Ascending aorta (tissue), 2 donors: ENCODE measurements around the gene RXRA. TPM values are rescaled to one million over a fixed set of nuclear protein-coding genes. Genes with fewer than 3 reads are reported as not detected.

Experiments used
- DNase-seq, 2 donors: peaks; one replicate each; pipeline ENCODE4 v3.0.0-alpha.2; 2019; ENCODE audit warnings: low spot score in 2 of 2
- H3K27ac ChIP-seq, 2 donors: fragments of 200-600 bp; sonication (generic); one replicate each; pipeline ENCODE4 v1.5.1; 2016 to 2017; ENCODE audit warnings: mild to moderate bottlenecking in 1 of 2
- H3K27me3 ChIP-seq: fragments of 200-600 bp; sonication (generic); one replicate; pipeline ENCODE4 v1.5.1; 2017
- H3K36me3 ChIP-seq, 2 donors: fragments of 200-600 bp; sonication (generic); one replicate each; pipeline ENCODE4 v1.5.1; 2016
- H3K4me1 ChIP-seq, 2 donors: fragments of 200-600 bp; sonication (generic); one replicate each; pipeline ENCODE4 v1.5.1; 2016 to 2017; ENCODE audit warnings: mild to moderate bottlenecking in 1 of 2
- H3K4me3 ChIP-seq, 2 donors: fragments of 200-600 bp; sonication (generic); one replicate each; pipeline ENCODE4 v1.5.1; 2016 to 2017; ENCODE audit warnings: mild to moderate bottlenecking in 1 of 2
- H3K9me3 ChIP-seq, 2 donors: fragments of 200-600 bp; sonication (generic); one replicate each; pipeline ENCODE4 v1.5.1; 2016
- CTCF ChIP-seq, 3 experiments: fragments of 200-600 bp in 2 of 3; fragments of 450-650 bp in 1 of 3; sonication (generic) in 2 of 3; IDR thresholded peaks; one replicate each; pipeline ENCODE4 v1.5.1; 2016 to 2019; ENCODE audit warnings: antibody characterized with exemption in 3 of 3, mild to moderate bottlenecking in 1 of 3, moderate library complexity in 1 of 3
- intact Hi-C: fragments of 100-400 bp; cut with DNase I; formaldehyde crosslinking; loops from one replicate; pipeline ENCODE4 v1.15.1; 2023
- total RNA-seq: library from RNA; depleted of rRNA; stranded (reverse); fragments of >200 nt; gene quantifications from one replicate; pipeline ENCODE4 v1.1.0, GENCODE V29; 2016

The RXRA gene
- total RNA-seq, 1 donor from 2014 or later, result 64.1 TPM

DNA sequence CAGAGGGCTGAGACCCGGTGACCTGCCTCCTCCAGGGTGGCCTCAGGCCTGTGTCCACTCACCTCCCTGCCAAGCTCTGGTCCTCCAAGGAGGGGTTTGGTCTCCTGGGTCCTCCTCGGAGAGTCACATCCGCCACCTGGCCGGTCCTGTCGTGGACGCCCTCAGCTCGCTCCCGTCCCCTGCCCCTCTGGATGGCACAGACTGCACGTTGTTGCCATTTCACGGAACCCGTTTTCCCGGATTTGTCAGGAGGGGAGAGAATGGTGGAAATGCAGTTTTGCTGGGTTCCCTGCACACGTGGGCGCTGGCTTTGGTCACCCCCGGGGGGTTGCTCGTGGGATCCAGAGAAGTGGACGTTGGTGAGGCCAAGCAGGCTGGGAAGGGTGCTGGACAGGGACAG is 62.7 kb downstream of the RXRA start:
- Histone ChIP-seq H3K4me3 (no peak overlapping the region), H3K9me3 (no peaks in the 10 kb centered on the region), H3K36me3 (no peaks in the 10 kb centered on the region), H3K4me1 (peaks cover 5 to 33% of the 10 kb centered on the region in 2 donors), H3K27ac (no peak overlapping the region), H3K27me3 (no peaks in the 10 kb centered on the region)
- TF ChIP-seq CTCF (IDR thresholded peaks at IDR 0.05), result no peak
- intact Hi-C loops, result no loop called here
- DNase-seq, result no peak

- peaks cover 5 to 38% of the 10 kb centered on the region in 2 donors for H3K4me1 ChIP-seq
Observed at GRCh38 chr9:134389642-134390041, 63.4 kb downstream of the RXRA start.

DNA sequence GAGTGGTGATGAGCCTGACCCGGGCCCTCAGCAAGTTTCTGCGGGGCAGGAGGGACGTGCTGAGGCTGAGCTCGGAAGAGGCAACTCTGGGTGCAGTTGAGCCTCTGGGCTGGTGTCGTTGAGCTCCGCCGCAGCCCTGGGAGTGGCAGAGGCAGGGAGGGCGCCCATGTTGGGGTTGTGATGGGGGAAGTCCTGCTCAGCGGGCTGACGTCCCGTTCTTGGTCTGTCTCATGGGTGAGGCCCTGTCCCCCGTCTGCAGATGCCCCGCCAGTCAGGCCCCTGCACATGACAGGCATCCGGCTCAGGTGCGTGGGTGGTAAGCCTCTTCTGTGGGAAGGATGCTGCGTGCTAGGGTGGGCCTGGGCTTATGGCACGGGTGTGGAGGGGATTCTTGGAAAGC is 64.3 kb downstream of the RXRA start:
- H3K4me1 ChIP-seq, result peaks cover 5 to 39% of the 10 kb centered on the region in 2 donors

More at GRCh38 chr9:134389642-134390041, 63.4 kb downstream of the RXRA start:
- intact Hi-C loops, result no loop called here
- Histone ChIP-seq H3K9me3 (no peaks in the 10 kb centered on the region), H3K4me3 (no peak overlapping the region), H3K36me3 (no peaks in the 10 kb centered on the region), H3K27me3 (no peaks in the 10 kb centered on the region), H3K27ac (no peak overlapping the region)
- TF ChIP-seq CTCF (IDR thresholded peaks at IDR 0.05), result no peak
- DNase-seq, result no peak

DNA sequence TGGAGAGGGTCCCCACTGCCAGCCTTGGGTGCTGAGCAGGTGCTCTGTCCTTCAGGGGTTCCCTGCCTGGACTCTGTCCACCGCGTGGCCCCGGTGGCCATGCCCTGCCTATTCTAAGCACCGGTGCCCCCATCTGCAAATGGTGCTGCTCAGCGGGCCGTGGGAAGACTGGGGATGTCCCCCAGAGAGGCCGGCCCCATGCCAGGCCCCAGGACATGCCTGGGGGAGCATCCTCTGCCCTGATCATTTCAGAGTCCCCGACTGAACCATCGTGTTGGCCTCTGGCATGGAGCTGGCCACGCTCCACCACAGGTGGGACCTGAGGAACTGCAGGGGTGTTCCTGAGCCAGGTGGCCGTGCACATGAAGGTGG is 64.7 kb downstream of the RXRA start:
- H3K27me3 ChIP-seq, result no peaks in the 10 kb centered on the region
- no peak overlapping the region for H3K4me3 ChIP-seq
- no peaks in the 10 kb centered on the region for H3K36me3 ChIP-seq
- H3K9me3 ChIP-seq, result no peaks in the 10 kb centered on the region
- peak overlapping the region in 1 of 2 donors; percentile 3 for H3K27ac ChIP-seq
- peaks cover 7 to 43% of the 10 kb centered on the region in 2 donors for H3K4me1 ChIP-seq
- TF ChIP-seq CTCF (IDR thresholded peaks at IDR 0.05), result no peak
- intact Hi-C loops, result no loop called here
- no peak for DNase-seq

More for the DNA sequence above, 64.3 kb downstream of the RXRA start:
- no peak overlapping the region for H3K4me3 ChIP-seq
- H3K27ac ChIP-seq, result no peak overlapping the region
- H3K27me3 ChIP-seq, result no peaks in the 10 kb centered on the region
- intact Hi-C loops, result no loop called here
- H3K9me3 ChIP-seq, result no peaks in the 10 kb centered on the region
- no peak for TF ChIP-seq CTCF (IDR thresholded peaks at IDR 0.05)
- no peak for DNase-seq
- no peaks in the 10 kb centered on the region for H3K36me3 ChIP-seq

DNA sequence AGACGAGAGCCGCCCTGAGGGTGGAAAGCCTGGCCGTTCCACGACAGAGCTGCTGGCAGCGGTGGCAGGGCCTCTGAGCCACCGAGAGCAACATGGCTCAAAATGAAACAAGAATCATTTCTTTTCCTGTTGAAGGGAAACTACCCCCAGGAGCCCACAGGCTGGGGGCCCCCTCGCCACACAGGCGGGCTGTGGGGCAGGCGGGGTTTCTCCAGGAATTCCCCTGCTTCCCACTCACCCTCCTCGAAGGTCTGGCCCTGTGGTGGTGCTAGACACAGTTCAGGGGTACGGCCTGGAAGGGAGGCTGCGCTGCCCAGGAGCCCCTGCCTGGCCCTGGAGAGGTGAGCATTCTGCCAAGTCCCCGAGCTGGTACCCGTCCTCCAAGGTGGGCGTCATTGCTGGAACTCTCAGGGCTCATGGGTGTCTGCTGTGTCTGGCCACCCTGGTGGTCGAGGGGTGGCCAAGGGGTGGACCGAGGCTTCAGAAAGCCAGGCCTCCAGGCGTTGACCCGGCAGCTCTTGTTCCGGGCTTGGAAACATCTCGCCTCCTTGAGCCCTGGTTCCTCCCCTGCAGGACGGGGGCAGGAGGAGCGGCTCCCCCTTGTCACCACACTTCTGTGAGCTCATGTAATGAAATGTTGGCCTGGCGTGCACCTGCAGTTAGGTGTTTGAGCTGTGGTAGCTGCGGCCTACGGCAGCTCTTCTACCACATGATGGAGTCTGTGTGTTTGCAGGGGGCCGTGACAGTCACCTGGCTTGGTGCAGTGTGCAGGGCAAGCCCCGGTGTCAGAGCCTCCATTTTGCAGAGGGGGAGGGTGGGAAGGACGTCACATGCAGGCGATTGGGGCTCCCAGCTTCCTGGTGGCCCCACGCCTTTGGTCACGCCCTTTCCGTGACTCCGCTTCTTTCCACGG is 65.3 kb downstream of the RXRA start:
- no peak for DNase-seq
- no peak for TF ChIP-seq CTCF (IDR thresholded peaks at IDR 0.05)
- intact Hi-C loops, result no loop called here
- H3K9me3 ChIP-seq, result no peaks in the 10 kb centered on the region
- H3K4me3 ChIP-seq, result no peak overlapping the region
- peak overlapping the region in 1 of 2 donors; percentile 3 for H3K27ac ChIP-seq
- peaks cover 13 to 43% of the 10 kb centered on the region in 2 donors for H3K4me1 ChIP-seq
- no peaks in the 10 kb centered on the region for H3K36me3 ChIP-seq
- H3K27me3 ChIP-seq, result no peaks in the 10 kb centered on the region
